Activated CD8-positive, alpha-beta memory T cell treated with anti-CD3 and anti-CD28 coated beads for 4 hours (primary cell): ENCODE measurements around the gene EHD1.

ENCODE experiments used
- DNase-seq, 2 donors: peaks; one replicate each; pipeline ENCODE4 v3.0.0-alpha.2; 2020; ENCODE audit warnings: low read depth in 2 of 2

EHD1 gene

DNA sequence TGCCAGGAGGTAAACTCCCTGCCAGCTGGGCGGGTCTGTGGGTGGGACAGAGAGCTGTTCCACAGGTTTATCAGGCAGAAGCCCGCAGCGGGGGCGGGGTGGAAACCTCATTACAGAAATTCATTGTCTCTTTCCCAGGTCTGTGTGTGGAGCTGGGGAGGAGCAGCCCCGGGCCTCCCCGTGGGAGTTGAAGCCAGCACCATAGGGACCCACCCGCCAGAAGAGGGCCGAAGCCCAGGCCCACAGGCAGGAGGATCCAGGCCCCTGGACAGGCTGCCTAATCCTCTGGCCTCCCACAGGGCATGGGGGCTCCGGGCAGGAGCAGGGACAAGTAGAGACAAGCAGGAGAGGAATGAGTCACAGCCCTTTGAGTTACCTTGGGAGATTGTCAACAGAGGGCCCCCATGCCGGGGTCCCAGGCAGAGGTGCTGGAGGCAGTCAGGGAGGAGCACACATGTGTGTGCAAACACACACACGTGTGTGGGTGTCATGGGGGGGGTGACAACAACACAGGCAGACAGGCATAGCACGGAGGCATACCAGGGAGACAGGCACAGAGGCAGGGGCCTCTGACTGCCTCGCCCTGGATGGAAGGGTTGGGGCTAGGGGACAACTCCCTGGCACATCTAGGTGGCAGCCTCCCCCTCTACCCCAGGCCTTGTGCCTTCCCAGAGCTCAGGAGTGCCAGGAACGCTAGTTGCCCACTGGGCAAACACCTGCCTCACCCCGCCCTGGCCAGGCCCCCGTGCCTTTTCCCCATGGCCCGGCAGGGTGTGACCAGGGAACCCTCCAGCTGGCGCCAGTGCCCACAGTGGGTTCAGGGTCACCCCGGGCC, 35.4 kb downstream of the EHD1 start:
- no peak for DNase-seq

DNA sequence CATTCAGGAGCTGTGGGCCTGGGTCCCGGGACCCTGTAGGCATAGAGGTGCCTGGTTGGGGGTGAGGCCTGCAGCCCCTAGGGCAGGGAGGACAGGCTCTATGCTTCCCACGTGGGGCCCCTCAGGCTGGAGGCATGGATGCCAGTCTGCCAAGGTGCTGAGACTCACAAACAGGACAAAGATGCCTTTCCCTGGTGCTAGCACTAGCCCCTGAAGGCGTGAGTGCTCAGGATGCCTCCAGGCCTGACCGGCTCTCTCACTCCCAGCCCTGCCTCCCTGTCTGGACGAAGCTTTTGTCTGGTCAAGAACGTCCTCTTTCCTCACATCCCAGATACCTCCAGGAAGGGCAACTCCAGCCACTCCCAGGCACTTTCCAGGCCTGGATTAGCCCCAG, 36.1 kb downstream of the EHD1 start:
- no peak for DNase-seq

DNA sequence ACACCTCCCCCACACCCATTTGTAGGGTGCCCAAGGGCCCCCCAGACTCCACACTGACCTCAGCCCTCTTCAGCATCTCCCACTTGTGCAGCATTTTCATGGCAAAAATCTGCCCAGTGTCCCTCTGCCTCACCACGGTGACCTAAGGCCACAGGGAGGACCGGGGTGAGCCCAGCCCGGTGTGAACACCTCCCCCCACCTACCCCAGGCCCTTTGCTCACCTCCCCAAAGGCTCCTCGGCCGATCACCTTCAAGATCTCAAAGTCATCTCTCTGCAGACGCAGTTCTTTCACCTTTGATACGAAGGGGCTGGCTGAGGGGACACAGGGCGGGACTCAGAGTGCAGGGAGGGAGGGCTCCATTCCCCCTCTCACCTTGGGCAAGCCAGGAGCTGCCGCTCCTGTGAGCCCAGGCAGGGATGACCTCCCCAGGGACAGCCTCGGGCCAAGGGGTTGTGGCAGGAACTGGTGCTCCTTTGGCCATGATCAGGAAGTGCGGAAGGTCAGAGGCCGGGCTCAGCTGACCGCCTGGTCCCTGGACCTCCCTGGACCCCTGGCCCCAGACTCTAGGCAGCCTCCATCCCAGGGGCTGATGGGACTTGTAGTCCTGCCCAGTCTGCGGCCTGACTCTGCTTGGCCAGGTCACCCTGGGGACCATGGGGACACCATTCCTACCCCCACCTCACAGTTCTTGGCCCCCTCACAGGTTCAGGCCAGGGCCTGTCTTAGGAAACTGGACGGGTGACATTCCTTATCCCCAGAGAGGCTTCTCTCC, 36.6 kb downstream of the EHD1 start:
- DNase-seq: no peak

DNA sequence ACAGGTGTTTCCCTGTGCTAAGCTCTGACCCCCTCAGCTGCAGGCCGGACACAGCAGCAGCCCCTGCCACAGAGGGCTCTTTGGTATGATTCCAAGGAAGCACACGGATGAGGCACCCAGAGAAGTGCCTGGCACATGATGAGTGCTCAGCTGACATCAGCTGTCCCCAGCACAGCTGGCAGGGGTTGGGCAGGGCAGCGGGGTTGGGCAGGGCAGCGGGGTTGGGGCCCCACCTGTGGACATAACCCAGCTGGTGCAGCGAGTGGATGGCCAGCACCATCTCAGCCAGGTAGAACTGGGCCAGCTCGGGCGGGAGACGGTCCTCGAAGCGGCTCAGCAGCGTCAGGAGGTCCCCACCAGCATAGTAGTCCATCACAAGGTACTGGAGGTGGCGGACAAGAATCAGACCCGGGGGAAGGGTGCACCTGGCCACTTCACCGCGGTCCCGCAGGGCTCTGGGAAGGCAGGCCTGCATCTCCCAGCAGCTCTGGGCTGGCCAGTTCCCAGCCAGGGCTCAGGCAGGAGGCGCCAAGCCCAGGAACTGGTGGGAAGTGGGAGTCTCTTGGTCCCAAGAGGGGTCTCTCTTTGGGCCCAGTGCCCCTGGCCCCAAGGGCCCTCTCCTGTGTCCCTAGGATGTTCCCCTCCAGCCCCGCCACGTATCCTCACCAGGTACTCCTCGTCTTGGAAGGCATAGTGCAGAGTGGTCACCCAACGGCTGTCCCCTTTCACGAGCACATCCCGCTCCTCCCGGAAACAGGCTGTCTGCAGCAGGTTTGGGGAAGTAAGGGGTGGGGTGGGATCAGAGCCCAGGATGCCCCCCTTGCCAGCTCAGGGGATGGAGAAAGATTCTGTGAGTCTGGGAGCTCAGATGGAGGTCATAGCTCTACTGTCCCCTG, 38.3 kb downstream of the EHD1 start:
- no peak for DNase-seq

DNA sequence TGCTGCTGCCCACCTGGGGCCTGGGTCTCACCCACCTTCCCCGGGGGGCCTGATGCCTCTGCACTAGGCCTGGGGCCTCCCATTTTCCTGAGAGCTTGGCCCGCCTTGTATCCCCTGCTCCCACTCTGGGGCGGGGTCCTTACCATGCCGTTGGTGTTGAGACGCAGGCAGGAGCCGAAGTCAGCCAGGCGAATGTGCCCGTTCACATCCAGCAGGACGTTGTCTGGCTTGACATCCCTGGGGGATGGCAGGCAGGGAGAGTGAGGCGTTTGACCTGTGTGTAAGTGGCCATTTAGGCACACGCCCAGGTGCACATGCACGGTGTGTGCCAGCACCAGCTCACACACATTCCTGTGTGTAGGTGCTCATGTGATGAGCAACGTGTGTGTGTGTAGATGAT, 39.1 kb downstream of the EHD1 start:
- no peak for DNase-seq

DNA sequence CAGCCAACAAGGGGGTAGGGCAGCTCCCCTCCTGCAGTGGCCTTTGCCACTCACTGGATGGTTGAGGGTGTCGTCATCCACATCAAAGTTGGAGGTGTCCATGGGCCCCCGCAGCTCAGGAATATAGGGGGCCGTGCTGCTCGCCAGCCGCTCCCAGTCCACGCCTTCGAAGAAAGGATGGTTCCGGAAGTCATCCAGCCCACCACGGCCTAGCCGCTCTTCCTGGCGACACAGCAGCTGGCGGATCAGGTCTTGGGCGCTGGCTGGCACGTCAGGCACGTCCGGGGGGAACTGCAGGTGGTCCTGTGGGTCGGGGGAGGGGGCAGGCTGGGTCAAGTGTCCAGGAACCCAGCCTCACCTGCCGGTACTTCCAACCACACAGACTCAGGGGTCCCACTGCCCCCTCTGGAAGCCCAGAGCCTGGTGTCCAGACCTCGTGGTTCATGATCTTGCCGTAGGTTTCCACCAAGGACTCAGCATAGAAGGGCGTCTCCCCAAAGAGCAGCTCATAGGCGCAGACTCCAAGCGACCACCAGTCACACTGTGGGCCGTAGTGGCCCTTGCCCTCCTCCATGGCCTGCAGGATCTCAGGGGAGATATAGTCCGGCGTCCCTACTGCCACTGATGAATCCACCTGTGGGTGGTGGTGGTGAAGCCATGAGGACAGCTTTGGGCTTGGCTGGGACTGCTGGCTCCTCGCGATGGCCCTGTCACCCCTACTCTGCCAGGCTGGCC, 39.7 kb downstream of the EHD1 start:
- no peak for DNase-seq

DNA sequence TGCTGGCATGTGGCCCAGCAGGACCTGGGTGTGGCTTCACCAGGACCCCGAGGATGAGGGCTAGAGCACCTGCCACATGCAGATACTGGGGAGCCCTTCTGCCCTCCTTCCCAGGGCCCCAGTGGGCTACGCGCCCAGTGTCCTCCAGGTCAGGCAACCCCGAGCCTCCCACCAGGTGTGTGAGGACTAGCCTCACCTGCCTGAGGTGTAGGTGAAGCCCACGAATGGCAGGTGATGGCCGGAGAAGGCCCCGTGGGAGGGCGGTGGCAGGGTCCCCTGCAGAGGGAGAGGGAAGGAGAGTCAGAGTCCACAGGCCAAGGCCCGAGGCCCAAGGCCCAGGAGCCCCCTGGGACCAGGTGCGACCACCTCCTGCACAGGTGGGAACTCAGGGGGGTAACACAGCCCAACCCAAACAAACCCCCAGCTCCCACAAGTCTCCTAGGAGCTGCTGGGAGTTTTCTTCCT, 40.5 kb downstream of the EHD1 start:
- no peak for DNase-seq

DNA sequence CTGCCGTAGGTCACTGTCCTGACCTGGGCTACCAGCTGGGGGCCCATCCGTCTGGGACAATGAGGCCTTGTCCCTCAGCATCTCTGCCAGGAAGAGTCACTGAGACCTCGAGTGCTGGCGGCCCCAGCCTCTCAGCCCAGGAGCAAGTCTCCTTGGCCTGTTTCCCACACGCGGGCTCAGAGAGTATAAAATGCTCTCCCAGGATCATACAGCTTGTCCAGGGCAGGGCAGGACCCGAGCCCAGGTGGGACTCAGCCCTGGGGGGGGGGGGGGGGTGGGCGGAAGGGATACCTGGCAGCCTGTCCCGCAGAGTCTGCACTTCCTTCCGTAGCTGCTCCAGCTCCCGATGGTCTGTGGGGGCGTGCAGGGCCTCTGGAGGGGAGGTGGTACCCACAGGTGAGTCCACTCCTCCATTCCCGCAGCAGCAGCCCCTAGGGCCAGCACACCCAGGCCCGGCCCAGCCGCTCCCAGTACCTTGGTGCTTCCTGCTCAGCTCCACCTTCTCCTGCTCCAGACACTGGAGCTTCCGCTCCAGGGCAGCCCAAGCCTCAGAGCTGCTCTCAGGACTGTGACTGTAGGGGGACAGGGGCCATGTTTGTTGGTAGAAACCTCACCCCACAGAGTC, 41.9 kb downstream of the EHD1 start:
- DNase-seq: no peak

DNA sequence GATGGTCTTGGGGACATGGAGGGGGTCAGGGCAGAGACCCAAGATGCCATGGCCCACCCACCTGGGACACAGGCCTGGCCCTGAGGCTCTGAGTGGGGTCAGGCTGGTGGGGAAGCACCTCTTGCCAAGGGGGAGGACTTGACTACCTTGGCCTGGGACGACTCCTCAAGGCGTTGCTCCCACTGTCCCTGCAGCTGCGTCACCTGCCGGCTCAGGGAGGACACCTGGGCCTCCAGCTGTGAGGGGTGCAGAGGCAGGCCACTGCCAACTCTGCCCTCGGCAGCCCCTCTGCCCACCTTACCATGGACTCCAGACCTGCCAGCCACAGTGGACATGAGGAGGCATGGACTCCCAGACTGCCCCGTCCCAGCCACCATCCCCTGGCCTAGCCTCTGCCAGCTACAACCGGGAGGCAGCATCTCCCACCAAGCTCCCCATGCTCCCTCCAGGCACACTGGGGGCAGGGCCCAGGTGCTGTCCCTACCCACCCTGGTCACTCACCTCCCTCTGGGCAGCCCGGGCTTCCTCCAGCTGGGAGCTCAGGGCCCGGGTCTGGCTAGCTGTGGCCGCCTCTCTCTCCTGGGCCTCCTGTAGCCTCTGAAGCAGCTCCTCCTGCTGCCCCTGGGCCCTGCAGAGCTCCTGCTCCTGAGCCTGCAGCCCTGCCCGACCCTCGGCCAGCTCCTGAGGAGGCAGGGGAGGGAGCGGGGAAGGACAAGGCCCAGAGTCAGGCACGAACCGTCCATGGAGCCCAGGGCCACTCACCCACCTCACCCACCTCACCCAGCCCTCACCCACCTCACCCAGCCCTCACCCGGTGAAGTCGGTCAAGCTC, 42.6 kb downstream of the EHD1 start:
- no peak for DNase-seq

DNA sequence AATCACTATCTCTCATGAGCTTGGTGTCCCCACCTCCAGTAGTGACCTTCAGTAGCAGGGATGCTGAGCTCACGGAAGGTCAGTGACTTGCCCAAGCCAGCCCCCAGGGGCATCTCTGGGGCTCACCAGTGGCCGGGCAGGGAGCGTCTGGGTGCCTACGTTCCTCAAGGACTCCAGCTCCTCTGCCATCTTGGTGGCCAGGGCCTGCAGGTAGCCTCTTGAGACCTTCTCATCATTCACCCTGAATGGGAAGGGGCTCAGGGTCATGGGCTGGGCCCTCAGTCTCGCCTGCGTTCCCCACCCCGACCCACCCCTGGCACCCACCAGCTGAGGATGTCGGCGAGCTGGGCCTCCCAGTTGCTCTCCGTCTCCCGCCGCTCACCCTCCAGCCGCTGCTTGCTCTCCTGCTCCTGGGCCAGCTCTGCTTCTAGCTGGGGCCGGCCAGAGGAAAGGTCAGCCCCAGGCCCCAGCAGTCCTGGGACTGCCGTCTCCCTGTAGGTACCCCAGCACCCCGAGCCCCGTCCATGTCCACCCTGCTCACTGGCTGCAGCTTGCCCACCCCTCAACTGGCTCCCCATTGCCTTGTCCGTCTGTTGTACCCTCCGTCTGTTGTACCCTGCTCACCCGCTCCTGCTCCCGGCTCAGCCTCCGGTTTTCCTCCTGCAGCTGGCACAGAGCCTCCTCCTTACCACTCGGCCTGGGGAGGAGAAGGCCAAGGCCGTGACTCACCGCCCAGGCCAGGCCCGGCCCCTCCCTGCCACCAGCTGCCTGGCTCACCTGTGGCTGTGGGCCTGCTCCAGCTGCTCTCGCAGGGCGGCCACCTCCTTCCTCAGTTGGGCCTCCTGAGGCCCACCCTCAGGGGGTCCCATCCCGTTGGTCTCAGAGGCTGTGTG, 43.5 kb downstream of the EHD1 start:
- DNase-seq: no peak

DNA sequence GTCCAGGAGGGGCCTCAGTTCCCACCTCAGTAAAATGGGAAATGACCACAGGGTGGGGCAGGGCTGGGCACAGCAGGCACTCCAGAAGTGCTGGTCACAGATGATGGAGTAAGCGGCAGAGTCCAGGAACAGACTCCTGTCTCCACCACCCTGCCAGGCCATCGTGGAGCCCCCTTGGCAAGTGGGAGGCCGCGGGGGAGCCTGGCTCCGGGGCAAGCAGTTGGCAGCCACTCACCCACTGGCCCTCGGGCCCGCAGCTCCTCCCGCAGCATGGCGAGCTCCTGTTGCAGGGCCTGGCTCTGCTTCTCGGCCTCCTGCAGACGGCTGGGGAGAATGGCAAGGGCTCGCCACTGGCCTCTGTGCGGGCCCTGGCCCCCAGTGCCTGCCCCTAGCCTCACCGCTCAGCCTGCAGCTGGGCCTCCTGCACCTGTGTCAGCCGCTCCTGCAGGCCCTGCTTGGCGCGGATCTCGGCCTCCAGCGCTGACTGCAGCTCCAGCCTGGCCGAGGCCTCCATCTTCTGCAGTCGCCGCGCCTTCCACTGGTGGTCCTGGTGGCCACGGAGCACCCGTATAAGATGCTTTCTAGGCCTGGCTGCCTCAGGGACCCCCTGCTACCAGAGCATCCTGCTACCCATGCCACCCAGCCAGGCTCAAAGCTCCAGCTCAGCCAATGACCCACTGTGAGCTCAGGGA, 44.2 kb downstream of the EHD1 start:
- DNase-seq: no peak

DNA sequence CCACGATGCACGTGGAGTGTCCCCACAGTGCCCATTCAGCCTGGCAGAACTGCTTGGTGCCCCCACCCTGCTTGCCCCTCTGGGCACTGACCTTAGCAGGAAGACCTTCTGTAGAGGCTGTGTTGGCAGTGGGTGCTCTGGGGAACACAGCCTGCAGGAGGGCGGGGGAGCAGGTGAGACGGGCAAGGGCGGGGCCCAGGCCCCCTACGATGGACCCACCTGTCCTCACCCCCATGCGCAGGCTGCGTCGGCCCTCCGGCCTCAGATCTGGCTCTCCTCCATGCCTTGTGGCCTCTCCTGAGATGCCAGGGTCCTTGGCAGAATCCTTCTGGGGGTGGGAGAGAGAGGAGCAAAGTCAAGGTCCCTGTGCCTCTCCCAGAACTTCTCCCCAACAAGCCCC, 44.9 kb downstream of the EHD1 start:
- DNase-seq: no peak

DNA sequence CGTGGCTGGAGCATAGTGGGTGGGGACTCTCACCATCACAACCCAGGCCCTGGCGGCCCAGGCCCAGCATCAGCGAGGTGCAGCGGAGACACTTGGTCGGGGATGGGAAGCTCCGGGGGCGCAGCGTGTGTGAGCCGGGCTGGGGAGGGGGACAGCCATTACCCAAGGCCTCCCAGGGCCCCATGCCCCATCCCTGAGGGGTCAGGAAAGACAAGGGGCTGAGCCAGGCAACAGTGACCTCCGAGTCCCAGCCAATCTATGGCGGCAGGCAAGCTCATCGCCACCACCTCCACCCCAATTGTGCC, 45.3 kb downstream of the EHD1 start:
- no peak for DNase-seq

DNA sequence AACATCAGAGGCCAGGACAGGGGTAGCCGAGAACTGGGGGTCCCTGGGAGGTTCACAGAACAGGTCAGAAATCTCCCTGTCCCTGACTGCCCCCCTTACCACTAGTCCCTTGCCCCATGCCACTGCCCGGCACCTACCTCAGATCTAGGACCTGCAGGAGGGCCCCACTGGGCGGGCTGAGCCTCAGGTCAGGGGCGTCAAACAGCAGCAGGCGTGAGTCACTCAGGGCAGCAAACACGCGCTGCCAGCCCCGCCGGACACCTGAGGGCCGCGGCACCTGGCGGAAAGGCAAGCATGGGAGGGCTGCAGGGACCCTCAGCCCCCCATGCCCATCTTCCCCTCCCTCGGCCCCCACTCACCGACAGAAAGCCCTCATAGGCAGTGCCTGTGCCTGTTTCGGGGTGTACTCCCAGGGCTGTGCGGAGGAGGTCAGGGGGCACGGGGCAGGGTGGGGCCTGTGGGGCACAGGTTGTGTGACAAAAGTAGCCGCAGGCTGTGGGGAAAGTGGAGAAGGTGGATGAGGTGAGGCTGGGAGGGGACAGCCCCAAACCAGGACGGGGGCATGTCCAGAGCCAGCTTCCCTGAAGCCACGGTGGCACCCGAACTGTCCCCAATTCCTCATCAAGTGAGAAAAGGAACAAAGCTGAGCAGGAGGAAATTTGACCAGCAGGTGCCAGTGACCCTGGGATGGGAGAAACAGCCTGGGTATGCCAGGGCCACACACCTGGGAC, 45.8 kb downstream of the EHD1 start:
- no peak for DNase-seq

DNA sequence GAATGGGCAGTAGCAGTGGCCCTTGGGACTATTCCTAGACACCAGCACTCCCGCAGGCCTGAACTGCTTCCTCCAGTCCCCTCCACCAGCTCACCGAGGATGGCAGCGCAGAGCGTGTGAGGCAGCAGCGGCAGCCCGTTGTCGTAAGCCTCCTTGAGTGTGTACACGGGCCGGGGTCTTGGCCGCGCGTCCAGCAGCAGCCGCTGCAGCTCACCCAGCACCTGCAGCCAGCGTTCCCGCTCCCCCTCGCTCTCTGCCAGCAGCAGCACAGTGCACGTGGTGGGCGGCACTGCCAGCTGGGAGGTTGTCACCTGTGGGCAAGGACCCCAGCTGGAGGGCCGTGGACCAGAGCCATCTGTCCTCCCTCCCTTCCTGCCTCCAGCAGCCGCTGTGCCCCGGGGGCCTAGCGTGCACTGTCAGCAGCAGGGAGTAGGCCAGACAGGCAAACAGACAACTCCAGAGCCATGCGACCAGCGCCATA, 47.0 kb downstream of the EHD1 start:
- DNase-seq: no peak

DNA sequence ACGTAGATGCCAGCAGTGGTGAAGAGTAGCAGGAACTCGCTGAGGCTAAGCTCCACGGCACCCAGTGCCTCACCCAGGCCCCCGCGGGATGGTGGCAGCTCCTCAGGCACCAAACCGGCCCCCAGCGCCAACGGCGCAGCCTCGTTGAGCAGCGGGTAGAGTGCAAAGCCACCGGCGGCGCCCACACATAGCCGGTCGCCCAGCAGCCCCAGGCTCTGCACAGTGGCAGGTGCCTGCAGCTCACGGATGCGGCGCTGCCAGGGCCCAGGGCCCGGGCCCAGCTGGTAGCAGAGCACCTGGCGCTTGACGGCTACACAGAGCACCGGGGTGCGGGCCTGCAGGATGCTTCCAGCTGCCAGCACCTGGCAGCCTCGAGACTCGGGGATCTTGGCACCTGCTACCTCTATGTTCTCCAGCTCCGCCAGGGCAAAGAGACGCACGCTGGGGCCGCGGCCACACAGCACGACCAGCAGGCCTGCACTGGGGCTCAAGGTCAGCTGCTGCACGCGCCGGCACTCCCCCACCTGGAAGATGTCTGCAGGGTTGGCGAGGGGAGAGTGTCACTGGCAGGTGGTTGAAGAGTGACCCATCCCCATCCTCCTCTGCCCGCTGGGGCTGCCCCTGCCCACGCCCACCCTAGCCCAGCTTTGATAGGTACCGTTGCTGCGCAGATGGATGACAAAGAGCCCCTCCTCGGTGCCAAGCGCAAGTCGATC, 48.7 kb downstream of the EHD1 start:
- no peak for DNase-seq

DNA sequence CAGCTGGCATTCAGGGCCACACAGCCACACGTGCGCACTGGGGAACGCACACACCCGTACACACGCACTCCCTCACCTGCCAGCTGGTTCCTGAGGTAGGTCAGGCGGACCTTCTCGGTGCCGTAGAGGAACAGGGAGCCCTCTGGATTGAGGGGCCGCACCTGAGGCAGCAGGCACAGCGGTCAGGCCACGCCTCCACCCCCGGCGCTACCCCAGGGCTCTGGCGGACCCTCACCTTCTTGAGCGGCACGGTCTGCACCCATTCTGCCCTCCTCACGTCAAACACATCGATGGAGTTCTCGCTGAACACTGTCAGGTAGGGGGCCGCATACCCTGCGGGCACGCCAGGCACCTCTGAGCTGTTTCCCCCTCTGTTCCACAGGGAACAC, 51.0 kb downstream of the EHD1 start:
- no peak for DNase-seq
